Measurements from ENCODE around the gene ERICH3.

ERICH3 gene

GRCh38 chr1:74714429-74715235, 41.0 kb upstream of the ERICH3 start:
- Histone ChIP-seq H3K56ac (ENCODE audit: low read length) (no peak overlapping the region), H3K9ac (ENCODE audit: low read length) (no peak overlapping the region), H2BK120ac (ENCODE audit: low read depth, low read length) (no peak overlapping the region), H3K27me3 (ENCODE audit: insufficient read depth, low read length, poor library complexity) (no peaks in the 10 kb centered on the region), H3K23ac (ENCODE audit: low read length) (no peak overlapping the region), H3K79me1 (ENCODE audit: low read length) (no peaks in the 10 kb centered on the region), H4K5ac (ENCODE audit: low read length) (no peak overlapping the region), H2BK5ac (ENCODE audit: low read length) (no peak overlapping the region), H3K4ac (ENCODE audit: low read depth, low read length) (no peak overlapping the region), H4K8ac (ENCODE audit: low read depth, low read length) (no peak overlapping the region), H3K79me2 (ENCODE audit: control insufficient read depth, insufficient read depth, low read length) (no peaks in the 10 kb centered on the region), H3K4me2 (ENCODE audit: low read length) (no peak overlapping the region), H2AK5ac (ENCODE audit: low read length) (no peak overlapping the region), H3K36me3 (ENCODE audit: control insufficient read depth, insufficient read depth, low read length) (no peaks in the 10 kb centered on the region), H3K4me1 (ENCODE audit: control insufficient read depth, low read depth, low read length) (peaks cover 2% of the 10 kb centered on the region), H3K18ac (ENCODE audit: low read length) (no peak overlapping the region), H3K27ac (ENCODE audit: low read depth, low read length) (no peak overlapping the region), H3K4me3 (ENCODE audit: low read length) (no peak overlapping the region), H2BK15ac (replicated peaks; ENCODE audit: low read depth) (no peak overlapping the region)
- DNase-seq = peak; percentile 7
- no CpG with 5 or more reads among the region's 1 CpG for WGBS (ENCODE audit: extremely low coverage, insufficient coverage, low lambda C conversion rate)

- Histone ChIP-seq H3K4ac (ENCODE audit: low read depth, low read length) (no peak overlapping the region), H2BK15ac (replicated peaks; ENCODE audit: low read depth) (no peak overlapping the region), H2BK5ac (ENCODE audit: low read length) (no peak overlapping the region), H3K27me3 (ENCODE audit: insufficient read depth, low read length, poor library complexity) (no peaks in the 10 kb centered on the region), H3K56ac (ENCODE audit: low read length) (peak overlapping the region; percentile 35), H3K18ac (ENCODE audit: low read length) (no peak overlapping the region), H2BK120ac (ENCODE audit: low read depth, low read length) (no peak overlapping the region), H3K23ac (ENCODE audit: low read length) (no peak overlapping the region), H2AK5ac (ENCODE audit: low read length) (no peak overlapping the region), H3K36me3 (ENCODE audit: control insufficient read depth, insufficient read depth, low read length) (no peaks in the 10 kb centered on the region), H3K79me1 (ENCODE audit: low read length) (no peaks in the 10 kb centered on the region), H3K9ac (ENCODE audit: low read length) (no peak overlapping the region), H3K79me2 (ENCODE audit: control insufficient read depth, insufficient read depth, low read length) (no peaks in the 10 kb centered on the region), H3K4me1 (ENCODE audit: control insufficient read depth, low read depth, low read length) (peaks cover 2% of the 10 kb centered on the region), H3K4me3 (ENCODE audit: low read length) (no peak overlapping the region), H4K8ac (ENCODE audit: low read depth, low read length) (no peak overlapping the region), H3K27ac (ENCODE audit: low read depth, low read length) (no peak overlapping the region), H4K5ac (ENCODE audit: low read length) (no peak overlapping the region), H3K4me2 (ENCODE audit: low read length) (no peak overlapping the region)
- peak; percentile 48 for DNase-seq
- no CpG with 5 or more reads among the region's 3 CpGs for WGBS (ENCODE audit: extremely low coverage, insufficient coverage, low lambda C conversion rate)
Observed at GRCh38 chr1:74713849-74714248, 40.3 kb upstream of the ERICH3 start.

- WGBS (ENCODE audit: extremely low coverage, insufficient coverage, low lambda C conversion rate) = no CpG with 5 or more reads among the region's 1 CpG
Observed at GRCh38 chr1:74712881-74713280, 39.3 kb upstream of the ERICH3 start.

DNA sequence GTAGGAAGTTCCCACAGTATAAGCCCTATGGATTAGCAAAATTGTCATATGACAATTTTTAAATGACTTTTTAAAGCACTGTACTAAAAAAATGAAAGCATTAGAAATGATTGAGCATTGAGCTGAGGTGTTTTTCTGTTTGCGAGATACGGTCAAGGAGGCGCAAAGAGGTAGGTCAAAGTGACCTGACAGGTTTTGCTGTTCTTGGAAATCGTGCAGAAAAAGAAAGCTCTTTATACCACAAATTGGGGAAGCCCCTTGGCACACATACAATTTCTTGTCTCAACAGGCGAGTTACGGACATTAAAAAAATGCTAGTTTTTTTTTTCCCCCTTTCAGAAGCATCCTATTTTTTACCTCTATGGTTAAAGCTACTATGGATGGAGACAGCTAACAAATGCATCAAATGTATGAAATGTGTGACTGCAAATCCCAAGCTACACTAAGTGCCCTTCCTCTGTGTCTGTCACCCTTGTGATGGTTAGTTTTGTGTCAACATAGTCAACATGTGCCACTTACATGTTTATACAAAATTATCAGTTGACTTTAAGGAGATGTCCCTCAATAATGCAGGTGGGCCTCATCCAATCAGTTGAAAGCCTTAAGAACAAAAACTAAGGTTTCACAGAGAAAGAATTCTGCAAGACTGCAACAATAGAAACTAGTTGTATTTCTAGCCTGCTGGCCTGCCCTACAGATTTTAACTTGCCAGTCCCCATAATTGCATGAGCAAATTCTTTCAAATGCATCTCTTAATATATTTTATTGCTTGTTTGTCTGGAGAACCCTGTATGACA, 30.0 kb upstream of the ERICH3 start:
- Histone ChIP-seq H3K79me1 (ENCODE audit: low read length) (no peaks in the 10 kb centered on the region), H3K9ac (ENCODE audit: low read length) (no peak overlapping the region), H3K4ac (ENCODE audit: low read depth, low read length) (no peak overlapping the region), H3K23ac (ENCODE audit: low read length) (no peak overlapping the region), H3K27ac (ENCODE audit: low read depth, low read length) (no peak overlapping the region), H3K4me3 (ENCODE audit: low read length) (no peak overlapping the region), H3K4me1 (ENCODE audit: control insufficient read depth, low read depth, low read length) (no peaks in the 10 kb centered on the region), H2BK5ac (ENCODE audit: low read length) (no peak overlapping the region), H2BK15ac (replicated peaks; ENCODE audit: low read depth) (no peak overlapping the region), H2AK5ac (ENCODE audit: low read length) (no peak overlapping the region), H4K5ac (ENCODE audit: low read length) (no peak overlapping the region), H3K56ac (ENCODE audit: low read length) (no peak overlapping the region), H4K8ac (ENCODE audit: low read depth, low read length) (no peak overlapping the region), H3K36me3 (ENCODE audit: control insufficient read depth, insufficient read depth, low read length) (no peaks in the 10 kb centered on the region), H3K4me2 (ENCODE audit: low read length) (no peak overlapping the region), H3K79me2 (ENCODE audit: control insufficient read depth, insufficient read depth, low read length) (no peaks in the 10 kb centered on the region), H3K18ac (ENCODE audit: low read length) (no peak overlapping the region), H2BK120ac (ENCODE audit: low read depth, low read length) (no peak overlapping the region), H3K27me3 (ENCODE audit: insufficient read depth, low read length, poor library complexity) (no peaks in the 10 kb centered on the region)
- WGBS (ENCODE audit: extremely low coverage, insufficient coverage, low lambda C conversion rate) = no CpG with 5 or more reads among the region's 6 CpGs
- no peak for DNase-seq

More at GRCh38 chr1:74712881-74713280, 39.3 kb upstream of the ERICH3 start:
- Histone ChIP-seq H3K79me2 (ENCODE audit: control insufficient read depth, insufficient read depth, low read length) (no peaks in the 10 kb centered on the region), H2AK5ac (ENCODE audit: low read length) (no peak overlapping the region), H3K23ac (ENCODE audit: low read length) (no peak overlapping the region), H3K36me3 (ENCODE audit: control insufficient read depth, insufficient read depth, low read length) (no peaks in the 10 kb centered on the region), H3K27me3 (ENCODE audit: insufficient read depth, low read length, poor library complexity) (no peaks in the 10 kb centered on the region), H4K8ac (ENCODE audit: low read depth, low read length) (no peak overlapping the region), H3K4me1 (ENCODE audit: control insufficient read depth, low read depth, low read length) (peaks cover 2% of the 10 kb centered on the region), H3K18ac (ENCODE audit: low read length) (no peak overlapping the region), H2BK120ac (ENCODE audit: low read depth, low read length) (no peak overlapping the region), H4K5ac (ENCODE audit: low read length) (no peak overlapping the region), H3K4ac (ENCODE audit: low read depth, low read length) (no peak overlapping the region), H3K4me2 (ENCODE audit: low read length) (no peak overlapping the region), H2BK15ac (replicated peaks; ENCODE audit: low read depth) (no peak overlapping the region), H3K9ac (ENCODE audit: low read length) (no peak overlapping the region), H3K4me3 (ENCODE audit: low read length) (no peak overlapping the region), H3K27ac (ENCODE audit: low read depth, low read length) (no peak overlapping the region), H3K56ac (ENCODE audit: low read length) (no peak overlapping the region), H2BK5ac (ENCODE audit: low read length) (no peak overlapping the region), H3K79me1 (ENCODE audit: low read length) (no peaks in the 10 kb centered on the region)
- peak; percentile 13 for DNase-seq

- Histone ChIP-seq H2BK5ac (ENCODE audit: low read length) (no peak overlapping the region), H3K4me3 (ENCODE audit: low read length) (no peak overlapping the region), H2AK5ac (ENCODE audit: low read length) (no peak overlapping the region), H3K79me2 (ENCODE audit: control insufficient read depth, insufficient read depth, low read length) (no peaks in the 10 kb centered on the region), H3K4me1 (ENCODE audit: control insufficient read depth, low read depth, low read length) (no peaks in the 10 kb centered on the region), H2BK15ac (replicated peaks; ENCODE audit: low read depth) (no peak overlapping the region), H3K27me3 (ENCODE audit: insufficient read depth, low read length, poor library complexity) (no peaks in the 10 kb centered on the region), H3K18ac (ENCODE audit: low read length) (no peak overlapping the region), H3K23ac (ENCODE audit: low read length) (no peak overlapping the region), H4K5ac (ENCODE audit: low read length) (no peak overlapping the region), H3K27ac (ENCODE audit: low read depth, low read length) (no peak overlapping the region), H3K56ac (ENCODE audit: low read length) (no peak overlapping the region), H4K8ac (ENCODE audit: low read depth, low read length) (no peak overlapping the region), H2BK120ac (ENCODE audit: low read depth, low read length) (no peak overlapping the region), H3K36me3 (ENCODE audit: control insufficient read depth, insufficient read depth, low read length) (no peaks in the 10 kb centered on the region), H3K4me2 (ENCODE audit: low read length) (no peak overlapping the region), H3K9ac (ENCODE audit: low read length) (no peak overlapping the region), H3K79me1 (ENCODE audit: low read length) (no peaks in the 10 kb centered on the region), H3K4ac (ENCODE audit: low read depth, low read length) (no peak overlapping the region)
- no peak for DNase-seq
Observed at GRCh38 chr1:74699331-74699730, 25.7 kb upstream of the ERICH3 start.

Data from mesendoderm (in vitro differentiated cells).